Transverse colon (tissue), 4 donors: ENCODE data around the gene PPP1R14B. TPM values are rescaled to one million over a fixed set of nuclear protein-coding genes. Genes with fewer than 3 reads are reported as not detected.

ENCODE experiments used
- DNase-seq: peaks from one replicate; pipeline ENCODE4 v3.0.0-alpha.2; 2019
- H3K27ac ChIP-seq, 4 donors: fragments of 200-600 bp; sonication (generic); 2 replicates each; pipeline ENCODE4 v1.5.1; 2016 to 2018; ENCODE audit warnings: inconsistent platforms in 4 of 4
- H3K27me3 ChIP-seq: fragments of 200-600 bp; sonication (generic); 2 replicates; pipeline ENCODE4 v1.5.1; 2017; ENCODE audit warnings: inconsistent platforms
- H3K36me3 ChIP-seq, 4 donors: fragments of 200-600 bp; sonication (generic); 2 replicates each; pipeline ENCODE4 v1.5.1; 2017 to 2019; ENCODE audit warnings: inconsistent platforms in 4 of 4
- H3K4me1 ChIP-seq, 4 donors: fragments of 200-600 bp; sonication (generic); 2 replicates each; pipeline ENCODE4 v1.5.1; 2017 to 2020; ENCODE audit warnings: inconsistent platforms in 4 of 4
- H3K4me3 ChIP-seq, 4 donors: fragments of 200-600 bp; sonication (generic); 1 replicate in 1 of 4; 2 replicates in 3 of 4; pipeline versions ENCODE4 v1.5.1 to v1.6.1; 2017 to 2019; ENCODE audit warnings: inconsistent platforms in 4 of 4
- H3K9me3 ChIP-seq, 2 donors: fragments of 200-600 bp; sonication (generic); 2 replicates each; pipeline ENCODE4 v1.5.1; 2017 to 2019; ENCODE audit warnings: inconsistent platforms in 2 of 2
- CTCF ChIP-seq, 5 experiments: fragments of 200-600 bp in 3 of 5; fragments of 450-650 bp in 2 of 5; sonication (generic) in 3 of 5; IDR thresholded peaks; 1 replicate in 2 of 5; 2 replicates in 3 of 5; pipeline ENCODE4 v1.5.1; 2016 to 2017; ENCODE audit warnings: antibody characterized with exemption in 5 of 5, inconsistent platforms in 3 of 5, mild to moderate bottlenecking in 2 of 5, moderate library complexity in 1 of 5
- EP300 ChIP-seq: sonication (generic); formaldehyde crosslinking; IDR thresholded peaks from one replicate; pipeline ENCODE4 v1.6.1; 2017; ENCODE audit warnings: antibody characterized with exemption, low read depth
- POLR2A ChIP-seq: fragments of 450-650 bp; IDR thresholded peaks from one replicate; pipeline ENCODE4 v1.6.1; 2016; ENCODE audit warnings: antibody characterized with exemption, mild to moderate bottlenecking, moderate library complexity
- POLR2AphosphoS5 ChIP-seq, 3 donors: sonication (generic); formaldehyde crosslinking; IDR thresholded peaks; one replicate each; pipeline ENCODE4 v1.6.1; 2016; ENCODE audit warnings: antibody characterized with exemption in 3 of 3
- WGBS, 2 donors: methylation state at CpG; one replicate each; pipeline ENCODE4 v1.1.5; 2018; ENCODE audit warnings: low coverage in 1 of 2; 5-methylcytosine and 5-hydroxymethylcytosine counted together
- in situ Hi-C, 4 donors: fragments of 200-750 bp; cut with MboI; loops; one replicate each; pipeline versions ENCODE4 v1.15.0 to v1.15.1; 2017; ENCODE audit warnings: low sequenced_read_pairs in 3 of 4, low pct_ligation_motif_present in 1 of 4, low pct_unique_long_range_greater_than_20kb in 1 of 4
- intact Hi-C: fragments of 100-400 bp; cut with DNase I; formaldehyde crosslinking; loops from one replicate; pipeline ENCODE4 v1.15.1; 2023; ENCODE audit warnings: low total_unique reads
- total RNA-seq, 4 donors: library from RNA; depleted of rRNA; stranded (reverse); fragments of >200 nt; gene quantifications; one replicate each; pipeline ENCODE4 v1.1.0, GENCODE V29; 2016

Gene PPP1R14B
- total RNA-seq, 4 donors from 2014 or later: 62.8 to 80.4 (median 73.2) TPM

GRCh38 chr11:64258946-64259532 is 12.3 kb upstream of the PPP1R14B start:
- DNase-seq: no peak
- Histone ChIP-seq H3K9me3 (no peaks in the 10 kb centered on the region), H3K27ac (no peak overlapping the region), H3K4me3 (no peak overlapping the region), H3K4me1 (peaks cover 0 to 4% (median 0%) of the 10 kb centered on the region in 4 donors), H3K27me3 (no peaks in the 10 kb centered on the region), H3K36me3 (peaks cover 0 to 35% (median 0%) of the 10 kb centered on the region in 4 donors)
- in situ Hi-C loops (no loop called here), intact Hi-C loops (no loop called here)
- TF ChIP-seq EP300 (no peak), CTCF (IDR thresholded peaks at IDR 0.05) (no peak), POLR2AphosphoS5 (IDR thresholded peaks at IDR 0.05) (no peak), POLR2A (no peak)
- WGBS, 2 donors: 91% methylated on average over 31 of the region's 32 CpGs; no CpG with 5 or more reads in 1 of the 2 donors

GRCh38 chr11:64258356-64258755 is 11.6 kb upstream of the PPP1R14B start:
- Histone ChIP-seq H3K4me1 (peaks cover 0 to 11% (median 2%) of the 10 kb centered on the region in 4 donors), H3K36me3 (peaks cover 0 to 33% (median 0%) of the 10 kb centered on the region in 4 donors), H3K27me3 (no peaks in the 10 kb centered on the region), H3K4me3 (no peak overlapping the region), H3K9me3 (no peaks in the 10 kb centered on the region), H3K27ac (no peak overlapping the region)
- DNase-seq: no peak
- TF ChIP-seq POLR2AphosphoS5 (IDR thresholded peaks at IDR 0.05): no peak
- no peak for TF ChIP-seq POLR2A
- no peak for TF ChIP-seq CTCF (IDR thresholded peaks at IDR 0.05)
- TF ChIP-seq EP300: no peak
- in situ Hi-C loops (no loop called here), intact Hi-C loops (no loop called here)
- 82% methylated on average over 21 of the region's 24 CpGs; no CpG with 5 or more reads in 1 of the 2 donors for WGBS, 2 donors

- H3K36me3 ChIP-seq: peaks cover 0 to 29% (median 0%) of the 10 kb centered on the region in 4 donors
- H3K27ac ChIP-seq: no peak overlapping the region
- no peaks in the 10 kb centered on the region for H3K27me3 ChIP-seq
- no peak overlapping the region for H3K4me3 ChIP-seq
- intact Hi-C loops (no loop called here), in situ Hi-C loops (no loop called here)
- peaks cover 10 to 29% (median 15%) of the 10 kb centered on the region in 4 donors for H3K4me1 ChIP-seq
- no peaks in the 10 kb centered on the region for H3K9me3 ChIP-seq
- no peak for DNase-seq
- 94% methylated on average over 14 of the region's 15 CpGs; no CpG with 5 or more reads in 1 of the 2 donors for WGBS, 2 donors
- TF ChIP-seq POLR2A (no peak), POLR2AphosphoS5 (IDR thresholded peaks at IDR 0.05) (no peak), CTCF (IDR thresholded peaks at IDR 0.05) (no peak), EP300 (no peak)
These were observed 9.6 kb upstream of the PPP1R14B start for GRCh38 chr11:64256300-64256699.

- no peaks in the 10 kb centered on the region for H3K9me3 ChIP-seq
- 88% methylated on average over 33 of the region's 35 CpGs; no CpG with 5 or more reads in 1 of the 2 donors for WGBS, 2 donors
- TF ChIP-seq EP300 (no peak), POLR2A (no peak), POLR2AphosphoS5 (IDR thresholded peaks at IDR 0.05) (no peak), CTCF (IDR thresholded peaks at IDR 0.05) (no peak)
- in situ Hi-C loops (no loop called here), intact Hi-C loops (no loop called here)
- H3K4me3 ChIP-seq: no peak overlapping the region
- H3K27me3 ChIP-seq: no peaks in the 10 kb centered on the region
- no peak for DNase-seq
- H3K4me1 ChIP-seq: peaks cover 15 to 36% (median 22%) of the 10 kb centered on the region in 4 donors
- peaks cover 0 to 29% (median 0%) of the 10 kb centered on the region in 4 donors for H3K36me3 ChIP-seq
- no peak overlapping the region for H3K27ac ChIP-seq
These were observed 8.7 kb upstream of the PPP1R14B start for GRCh38 chr11:64255135-64256128.
